ENCODE data around the gene IP6K2.

IP6K2 gene

GRCh38 chr3:48652923-48653715 is 63.9 kb downstream of the IP6K2 start:
- TF ChIP-seq CTCF (IDR thresholded peaks at IDR 0.05; ENCODE audit: control insufficient read depth, insufficient read depth, low read depth, low read length, missing control alignments) = no peak
- H3K4me3 ChIP-seq (ENCODE audit: control insufficient read depth, low read depth, low read length) = no peak overlapping the region
- DNase-seq (ENCODE audit: low read depth) = no peak

- no peak for TF ChIP-seq CTCF (IDR thresholded peaks at IDR 0.05; ENCODE audit: control insufficient read depth, insufficient read depth, low read depth, low read length, missing control alignments)
- no peak overlapping the region for H3K4me3 ChIP-seq (ENCODE audit: control insufficient read depth, low read depth, low read length)
- DNase-seq (ENCODE audit: low read depth) = no peak
These were observed 65.2 kb downstream of the IP6K2 start for GRCh38 chr3:48651771-48652170.

- no peak overlapping the region for H3K4me3 ChIP-seq (ENCODE audit: control insufficient read depth, low read depth, low read length)
- TF ChIP-seq CTCF (IDR thresholded peaks at IDR 0.05; ENCODE audit: control insufficient read depth, insufficient read depth, low read depth, low read length, missing control alignments) = no peak
- DNase-seq (ENCODE audit: low read depth) = no peak
These were observed 66.3 kb downstream of the IP6K2 start for GRCh38 chr3:48650723-48651122.

- no peak overlapping the region for H3K4me3 ChIP-seq (ENCODE audit: control insufficient read depth, low read depth, low read length)
- no peak for TF ChIP-seq CTCF (IDR thresholded peaks at IDR 0.05; ENCODE audit: control insufficient read depth, insufficient read depth, low read depth, low read length, missing control alignments)
- no peak for DNase-seq (ENCODE audit: low read depth)
These were observed 68.7 kb downstream of the IP6K2 start for GRCh38 chr3:48648188-48648850.

GRCh38 chr3:48647714-48648113 is 69.3 kb downstream of the IP6K2 start:
- no peak for DNase-seq (ENCODE audit: low read depth)
- no peak for TF ChIP-seq CTCF (IDR thresholded peaks at IDR 0.05; ENCODE audit: control insufficient read depth, insufficient read depth, low read depth, low read length, missing control alignments)
- no peak overlapping the region for H3K4me3 ChIP-seq (ENCODE audit: control insufficient read depth, low read depth, low read length)

GRCh38 chr3:48644898-48645760 is 71.9 kb downstream of the IP6K2 start:
- DNase-seq (ENCODE audit: low read depth) = no peak
- no peak for TF ChIP-seq CTCF (IDR thresholded peaks at IDR 0.05; ENCODE audit: control insufficient read depth, insufficient read depth, low read depth, low read length, missing control alignments)
- no peak overlapping the region for H3K4me3 ChIP-seq (ENCODE audit: control insufficient read depth, low read depth, low read length)
